Measurements from ENCODE around the gene THTPA.
"Not testable (repeated sequence)": the region's sequence is repeated elsewhere in the genome, so short reads cannot be mapped to it uniquely, and the experiment has no call there.

THTPA gene

GRCh38 chr14:23524954-23525353 lies 31.1 kb upstream of the THTPA start:
- no peak overlapping the region for H3K4me3 ChIP-seq (ENCODE audit: low read length)
- peaks cover 18% of the 10 kb centered on the region for H3K36me3 ChIP-seq (ENCODE audit: insufficient read depth, low read length)
- no peaks in the 10 kb centered on the region for H3K4me1 ChIP-seq (ENCODE audit: insufficient read depth, low read length)
- no peaks in the 10 kb centered on the region for H3K9me3 ChIP-seq (ENCODE audit: low read length)
- H2AFZ ChIP-seq (ENCODE audit: low read depth, low read length) = no peak overlapping the region
- no peaks in the 10 kb centered on the region for H3K27me3 ChIP-seq (ENCODE audit: insufficient read depth, low read length)

GRCh38 chr14:23525611-23526010 lies 30.5 kb upstream of the THTPA start:
- Histone ChIP-seq H3K36me3 (ENCODE audit: insufficient read depth, low read length) (peaks cover 18% of the 10 kb centered on the region), H3K4me1 (ENCODE audit: insufficient read depth, low read length) (no peaks in the 10 kb centered on the region), H3K9me3 (ENCODE audit: low read length) (no peaks in the 10 kb centered on the region), H3K4me3 (ENCODE audit: low read length) (no peak overlapping the region), H3K27me3 (ENCODE audit: insufficient read depth, low read length) (no peaks in the 10 kb centered on the region), H2AFZ (ENCODE audit: low read depth, low read length) (no peak overlapping the region)

- H3K4me3 ChIP-seq (ENCODE audit: low read length) = no peak overlapping the region
These were observed 27.5 kb upstream of the THTPA start for GRCh38 chr14:23528555-23528954.

GRCh38 chr14:23529016-23529415 lies 27.1 kb upstream of the THTPA start:
- H3K4me1 ChIP-seq (ENCODE audit: insufficient read depth, low read length) = no peaks in the 10 kb centered on the region

More at GRCh38 chr14:23528555-23528954, 27.5 kb upstream of the THTPA start:
- Histone ChIP-seq H3K4me1 (ENCODE audit: insufficient read depth, low read length) (no peaks in the 10 kb centered on the region), H3K36me3 (ENCODE audit: insufficient read depth, low read length) (peaks cover 22% of the 10 kb centered on the region), H3K27me3 (ENCODE audit: insufficient read depth, low read length) (no peaks in the 10 kb centered on the region), H2AFZ (ENCODE audit: low read depth, low read length) (no peak overlapping the region), H3K9me3 (ENCODE audit: low read length) (no peaks in the 10 kb centered on the region)

GRCh38 chr14:23530375-23531055 lies 25.6 kb upstream of the THTPA start:
- no peaks in the 10 kb centered on the region for H3K27me3 ChIP-seq (ENCODE audit: insufficient read depth, low read length)
- H3K36me3 ChIP-seq (ENCODE audit: insufficient read depth, low read length) = peaks cover 25% of the 10 kb centered on the region
- no peaks in the 10 kb centered on the region for H3K9me3 ChIP-seq (ENCODE audit: low read length)
- H3K4me3 ChIP-seq (ENCODE audit: low read length) = no peak overlapping the region
- H2AFZ ChIP-seq (ENCODE audit: low read depth, low read length) = no peak overlapping the region
- H3K4me1 ChIP-seq (ENCODE audit: insufficient read depth, low read length) = no peaks in the 10 kb centered on the region

More at GRCh38 chr14:23529016-23529415, 27.1 kb upstream of the THTPA start:
- Histone ChIP-seq H3K36me3 (ENCODE audit: insufficient read depth, low read length) (peaks cover 24% of the 10 kb centered on the region), H3K9me3 (ENCODE audit: low read length) (no peaks in the 10 kb centered on the region), H2AFZ (ENCODE audit: low read depth, low read length) (no peak overlapping the region), H3K4me3 (ENCODE audit: low read length) (no peak overlapping the region), H3K27me3 (ENCODE audit: insufficient read depth, low read length) (no peaks in the 10 kb centered on the region)

GRCh38 chr14:23531391-23531790 lies 24.7 kb upstream of the THTPA start:
- H2AFZ ChIP-seq (ENCODE audit: low read depth, low read length) = no peak overlapping the region
- H3K4me1 ChIP-seq (ENCODE audit: insufficient read depth, low read length) = no peaks in the 10 kb centered on the region
- peaks cover 18% of the 10 kb centered on the region for H3K36me3 ChIP-seq (ENCODE audit: insufficient read depth, low read length)
- H3K9me3 ChIP-seq (ENCODE audit: low read length) = no peaks in the 10 kb centered on the region
- H3K4me3 ChIP-seq (ENCODE audit: low read length) = no peak overlapping the region
- H3K27me3 ChIP-seq (ENCODE audit: insufficient read depth, low read length) = no peaks in the 10 kb centered on the region

- Histone ChIP-seq H3K27me3 (ENCODE audit: insufficient read depth, low read length) (no peaks in the 10 kb centered on the region), H3K4me3 (ENCODE audit: low read length) (no peak overlapping the region), H3K9me3 (ENCODE audit: low read length) (no peaks in the 10 kb centered on the region), H2AFZ (ENCODE audit: low read depth, low read length) (no peak overlapping the region), H3K4me1 (ENCODE audit: insufficient read depth, low read length) (no peaks in the 10 kb centered on the region), H3K36me3 (ENCODE audit: insufficient read depth, low read length) (peaks cover 11% of the 10 kb centered on the region)
These were observed 23.4 kb upstream of the THTPA start for GRCh38 chr14:23532658-23533057.

- Histone ChIP-seq H3K27me3 (ENCODE audit: insufficient read depth, low read length) (no peaks in the 10 kb centered on the region), H3K4me1 (ENCODE audit: insufficient read depth, low read length) (no peaks in the 10 kb centered on the region), H3K9me3 (ENCODE audit: low read length) (no peaks in the 10 kb centered on the region), H3K4me3 (ENCODE audit: low read length) (no peak overlapping the region), H3K36me3 (ENCODE audit: insufficient read depth, low read length) (peaks cover 11% of the 10 kb centered on the region), H2AFZ (ENCODE audit: low read depth, low read length) (no peak overlapping the region)
These were observed 22.2 kb upstream of the THTPA start for GRCh38 chr14:23533652-23534435.

- Histone ChIP-seq H3K9me3 (ENCODE audit: low read length) (no peaks in the 10 kb centered on the region), H2AFZ (ENCODE audit: low read depth, low read length) (no peak overlapping the region), H3K4me1 (ENCODE audit: insufficient read depth, low read length) (peaks cover 3% of the 10 kb centered on the region), H3K36me3 (ENCODE audit: insufficient read depth, low read length) (peaks cover 11% of the 10 kb centered on the region), H3K4me3 (ENCODE audit: low read length) (no peak overlapping the region), H3K27me3 (ENCODE audit: insufficient read depth, low read length) (no peaks in the 10 kb centered on the region)
These were observed 20.1 kb upstream of the THTPA start for GRCh38 chr14:23535943-23536342.

GRCh38 chr14:23536494-23536893 lies 19.6 kb upstream of the THTPA start:
- Histone ChIP-seq H3K4me1 (ENCODE audit: insufficient read depth, low read length) (peaks cover 3% of the 10 kb centered on the region), H2AFZ (ENCODE audit: low read depth, low read length) (no peak overlapping the region), H3K36me3 (ENCODE audit: insufficient read depth, low read length) (peaks cover 11% of the 10 kb centered on the region), H3K27me3 (ENCODE audit: insufficient read depth, low read length) (no peaks in the 10 kb centered on the region), H3K9me3 (ENCODE audit: low read length) (no peaks in the 10 kb centered on the region), H3K4me3 (ENCODE audit: low read length) (no peak overlapping the region)

- H3K4me3 ChIP-seq (ENCODE audit: low read length); H3K27me3 ChIP-seq (ENCODE audit: insufficient read depth, low read length); H2AFZ ChIP-seq (ENCODE audit: low read depth, low read length); H3K4me1 ChIP-seq (ENCODE audit: insufficient read depth, low read length); H3K9me3 ChIP-seq (ENCODE audit: low read length): not testable (repeated sequence)
- peaks cover 11% of the 10 kb centered on the region for H3K36me3 ChIP-seq (ENCODE audit: insufficient read depth, low read length)
These were observed 19.2 kb upstream of the THTPA start for GRCh38 chr14:23536906-23537305.

- Histone ChIP-seq H3K9me3 (ENCODE audit: low read length) (no peaks in the 10 kb centered on the region), H3K4me1 (ENCODE audit: insufficient read depth, low read length) (peaks cover 3% of the 10 kb centered on the region), H3K36me3 (ENCODE audit: insufficient read depth, low read length) (peaks cover 8% of the 10 kb centered on the region), H2AFZ (ENCODE audit: low read depth, low read length) (no peak overlapping the region), H3K4me3 (ENCODE audit: low read length) (no peak overlapping the region), H3K27me3 (ENCODE audit: insufficient read depth, low read length) (no peaks in the 10 kb centered on the region)
These were observed 18.6 kb upstream of the THTPA start for GRCh38 chr14:23537351-23538049.

- H3K4me3 ChIP-seq (ENCODE audit: low read length) = no peak overlapping the region
These were observed 17.9 kb upstream of the THTPA start for GRCh38 chr14:23538050-23538718.

More at GRCh38 chr14:23538050-23538718, 17.9 kb upstream of the THTPA start:
- H3K4me1 ChIP-seq (ENCODE audit: insufficient read depth, low read length) = peaks cover 3% of the 10 kb centered on the region
- no peaks in the 10 kb centered on the region for H3K9me3 ChIP-seq (ENCODE audit: low read length)
- H3K36me3 ChIP-seq (ENCODE audit: insufficient read depth, low read length) = peaks cover 7% of the 10 kb centered on the region
- no peak overlapping the region for H2AFZ ChIP-seq (ENCODE audit: low read depth, low read length)
- H3K27me3 ChIP-seq (ENCODE audit: insufficient read depth, low read length) = no peaks in the 10 kb centered on the region
